GM20000 (cell line): ENCODE measurements around the gene NBAS.

Source experiments
- DNase-seq: peaks from one replicate; pipeline ENCODE4 v3.0.0; 2012; ENCODE audit warnings: low spot score
- CTCF ChIP-seq: IDR thresholded peaks from 2 replicates; pipeline ENCODE4 v1.5.1; 2012; ENCODE audit warnings: mild to moderate bottlenecking, control low read depth; ENCODE audit errors: extremely low read depth, missing control alignments

Gene NBAS

DNA sequence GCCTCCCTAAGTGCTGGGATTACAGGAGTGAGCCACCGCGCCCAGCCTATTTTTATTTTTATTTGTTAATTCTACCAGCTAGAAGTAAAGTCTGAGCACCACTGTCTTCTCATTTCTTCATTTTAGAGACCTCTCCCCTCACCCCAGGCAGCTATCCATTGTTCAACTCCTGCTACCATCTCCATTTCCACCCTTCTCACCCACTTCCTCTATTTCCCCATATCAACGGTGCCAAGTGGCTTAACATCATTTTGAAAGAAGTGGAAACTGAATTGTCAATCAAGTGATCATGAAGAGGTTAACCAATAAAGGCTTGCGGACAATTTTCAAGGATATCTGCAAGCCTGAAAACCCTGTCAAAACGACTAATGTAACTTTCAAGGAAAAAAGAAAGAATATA, 323.1 kb downstream of the NBAS start:
- no peak for DNase-seq
- TF ChIP-seq CTCF = no peak

DNA sequence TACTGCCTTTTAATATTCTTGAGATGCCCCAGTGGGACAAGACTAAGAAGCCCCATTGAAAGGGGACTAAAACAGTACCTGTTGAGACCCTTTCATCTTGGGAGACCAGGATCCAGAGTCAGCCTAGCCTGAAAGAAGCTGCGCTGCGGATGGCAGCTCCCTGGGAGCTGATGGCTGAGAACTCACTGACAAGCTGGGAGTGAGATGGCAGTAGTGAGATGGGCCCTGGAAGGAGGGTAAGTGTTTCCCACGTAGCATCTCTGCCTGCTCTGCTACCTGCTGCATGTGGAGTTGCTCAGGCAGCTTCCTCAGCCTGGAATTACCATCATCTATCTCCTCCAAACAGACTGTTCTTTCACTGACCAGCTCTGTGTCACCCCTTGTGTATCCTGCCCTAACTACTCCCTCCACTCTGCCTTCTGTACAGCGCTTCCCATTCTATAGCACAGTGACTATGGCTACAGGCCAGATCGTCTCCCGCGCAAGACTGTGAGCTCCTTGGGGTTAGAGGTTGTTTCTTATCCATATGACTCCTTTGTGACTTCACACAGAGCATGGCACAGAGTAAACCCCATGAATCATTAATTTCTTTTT, 330.4 kb downstream of the NBAS start:
- DNase-seq = no peak
- no peak for TF ChIP-seq CTCF

- no peak for TF ChIP-seq CTCF
- DNase-seq = no peak
These were observed 334.5 kb downstream of the NBAS start for GRCh38 chr2:15226661-15227060.

GRCh38 chr2:15225131-15225530, 336.0 kb downstream of the NBAS start:
- no peak for TF ChIP-seq CTCF
- DNase-seq = no peak

- TF ChIP-seq CTCF = no peak
- DNase-seq = no peak
These were observed 336.5 kb downstream of the NBAS start for GRCh38 chr2:15224641-15225040.

DNA sequence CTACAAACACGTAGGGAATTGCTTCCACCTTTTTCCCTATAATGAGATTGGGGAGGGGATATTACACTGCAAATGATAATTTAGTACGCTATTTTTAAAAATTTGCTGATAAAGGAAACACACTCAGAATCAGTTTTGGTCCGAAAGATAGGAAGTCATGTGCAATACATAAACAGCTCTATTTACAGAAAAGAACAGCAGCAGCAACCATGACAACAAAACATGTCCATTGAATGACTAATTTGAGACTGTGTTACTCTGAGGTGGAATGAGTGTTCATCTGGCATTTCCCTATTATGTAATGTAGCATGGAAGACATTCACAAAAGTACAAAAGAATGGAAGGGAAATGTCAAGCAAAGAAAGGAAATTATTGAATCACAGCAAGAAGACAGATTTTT, 337.2 kb downstream of the NBAS start:
- TF ChIP-seq CTCF = no peak
- no peak for DNase-seq

GRCh38 chr2:15222856-15223255, 338.3 kb downstream of the NBAS start:
- no peak for TF ChIP-seq CTCF
- DNase-seq = no peak

GRCh38 chr2:15220603-15221002, 340.5 kb downstream of the NBAS start:
- DNase-seq = no peak
- TF ChIP-seq CTCF = no peak
